Fibroblast of villous mesenchyme (primary cell): Measurements from ENCODE around the gene RPS10. TPM values are rescaled to one million over a fixed set of nuclear protein-coding genes. Genes with fewer than 3 reads are reported as not detected.
"Not testable (repeated sequence)": the region's sequence is repeated elsewhere in the genome, so short reads cannot be mapped to it uniquely, and the experiment has no call there.

Source experiments
- DNase-seq: peaks from one replicate; pipeline ENCODE4 v3.0.0-alpha.2; 2010; ENCODE audit warnings: low read depth
- H3K4me3 ChIP-seq: 2 replicates; pipeline ENCODE4 v1.5.1; 2011; ENCODE audit warnings: low read depth, mild to moderate bottlenecking, low read length
- total RNA-seq: library from RNA; depleted of rRNA; stranded (reverse); fragments of >200 nt; gene quantifications from 2 replicates; pipeline ENCODE4 v1.2.3, GENCODE V29; 2012
- TF ChIP-seq, protein P1 (sequence below): IDR thresholded peaks from 2 replicates; pipeline ENCODE4 v1.5.1; 2012; ENCODE audit warnings: low read depth, mild to moderate bottlenecking, low read length; ENCODE audit not compliant: insufficient read depth

RPS10 gene
- total RNA-seq, 1 donor = 1,946 TPM

- peak; percentile 95 for DNase-seq
Observed at GRCh38 chr6:34383161-34383631, 42.7 kb downstream of the RPS10 start.

GRCh38 chr6:34381081-34381480 lies 44.8 kb downstream of the RPS10 start:
- H3K4me3 ChIP-seq = no peak overlapping the region
- TF ChIP-seq, protein P1, sequence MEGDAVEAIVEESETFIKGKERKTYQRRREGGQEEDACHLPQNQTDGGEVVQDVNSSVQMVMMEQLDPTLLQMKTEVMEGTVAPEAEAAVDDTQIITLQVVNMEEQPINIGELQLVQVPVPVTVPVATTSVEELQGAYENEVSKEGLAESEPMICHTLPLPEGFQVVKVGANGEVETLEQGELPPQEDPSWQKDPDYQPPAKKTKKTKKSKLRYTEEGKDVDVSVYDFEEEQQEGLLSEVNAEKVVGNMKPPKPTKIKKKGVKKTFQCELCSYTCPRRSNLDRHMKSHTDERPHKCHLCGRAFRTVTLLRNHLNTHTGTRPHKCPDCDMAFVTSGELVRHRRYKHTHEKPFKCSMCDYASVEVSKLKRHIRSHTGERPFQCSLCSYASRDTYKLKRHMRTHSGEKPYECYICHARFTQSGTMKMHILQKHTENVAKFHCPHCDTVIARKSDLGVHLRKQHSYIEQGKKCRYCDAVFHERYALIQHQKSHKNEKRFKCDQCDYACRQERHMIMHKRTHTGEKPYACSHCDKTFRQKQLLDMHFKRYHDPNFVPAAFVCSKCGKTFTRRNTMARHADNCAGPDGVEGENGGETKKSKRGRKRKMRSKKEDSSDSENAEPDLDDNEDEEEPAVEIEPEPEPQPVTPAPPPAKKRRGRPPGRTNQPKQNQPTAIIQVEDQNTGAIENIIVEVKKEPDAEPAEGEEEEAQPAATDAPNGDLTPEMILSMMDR = no peak
- peak; percentile 36 for DNase-seq

More at GRCh38 chr6:34383161-34383631, 42.7 kb downstream of the RPS10 start:
- no peak overlapping the region for H3K4me3 ChIP-seq
- TF ChIP-seq, protein P1 = no peak

DNA sequence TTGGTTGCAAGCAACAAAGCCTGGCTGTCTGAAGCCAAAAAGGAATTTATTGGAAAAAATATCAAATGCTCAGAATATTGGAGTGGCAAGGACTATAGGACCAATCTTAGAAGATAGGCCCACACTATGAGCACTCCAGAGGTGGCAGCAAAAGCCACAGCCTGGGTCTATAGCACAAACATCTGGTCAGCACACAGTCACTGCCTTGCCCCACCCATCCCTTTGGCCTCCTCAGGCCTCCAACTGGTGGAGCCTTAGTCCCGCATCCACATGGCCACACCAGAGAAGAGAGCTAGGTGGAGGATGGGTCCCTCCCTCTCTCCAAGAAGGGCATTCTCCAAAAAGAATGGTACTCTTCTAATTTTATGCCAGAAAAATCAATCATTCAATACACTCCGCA lies 47.4 kb downstream of the RPS10 start:
- DNase-seq = no peak

GRCh38 chr6:34377984-34378383 lies 47.9 kb downstream of the RPS10 start:
- no peak overlapping the region for H3K4me3 ChIP-seq
- TF ChIP-seq, protein P1 = no peak
- no peak for DNase-seq

More for the DNA sequence above, 47.4 kb downstream of the RPS10 start:
- no peak overlapping the region for H3K4me3 ChIP-seq
- TF ChIP-seq, protein P1 = no peak

- not testable (repeated sequence) for DNase-seq, H3K4me3 ChIP-seq
Observed at GRCh38 chr6:34377571-34377970, 48.3 kb downstream of the RPS10 start.

DNA sequence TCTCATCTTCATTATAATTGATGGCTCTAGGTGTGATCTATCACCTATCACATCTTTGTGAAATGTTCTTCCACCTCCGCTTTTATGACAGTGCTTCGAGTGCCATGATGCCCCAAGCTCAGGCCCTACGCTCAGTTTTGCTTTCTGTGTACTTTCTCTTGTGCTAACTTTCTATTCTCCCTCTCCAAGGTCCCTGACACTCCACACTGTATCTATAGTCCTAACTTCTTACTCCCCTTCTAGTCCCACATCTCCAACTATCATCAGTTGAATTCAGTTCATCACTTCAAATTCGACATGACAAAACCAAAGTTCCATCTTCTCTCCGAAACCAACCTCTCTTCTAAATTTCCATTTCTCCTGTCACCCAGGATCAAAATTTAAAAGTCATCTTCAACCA lies 50.0 kb downstream of the RPS10 start:
- no peak for DNase-seq
- TF ChIP-seq, protein P1 = no peak
- H3K4me3 ChIP-seq = no peak overlapping the region

DNA sequence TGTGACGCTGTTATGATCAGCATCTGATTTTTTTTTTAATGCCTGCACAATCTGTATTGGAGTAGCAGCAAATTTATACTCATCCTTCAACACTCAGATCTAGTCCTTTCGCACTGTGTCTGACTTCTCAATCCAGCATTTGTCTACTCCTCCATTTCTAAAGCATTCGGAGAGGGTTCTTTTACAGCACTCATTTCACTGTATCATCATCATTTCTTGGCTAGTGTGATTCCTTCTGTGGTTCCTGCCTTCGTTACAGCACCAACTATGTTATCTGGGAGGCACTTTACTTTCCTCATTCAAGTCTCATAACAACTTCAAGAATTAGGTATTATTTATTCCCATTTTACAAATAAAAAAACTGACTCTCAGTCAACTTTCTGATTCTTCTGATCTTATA lies 51.4 kb downstream of the RPS10 start:
- TF ChIP-seq, protein P1 = no peak
- H3K4me3 ChIP-seq = no peak overlapping the region
- no peak for DNase-seq

DNA sequence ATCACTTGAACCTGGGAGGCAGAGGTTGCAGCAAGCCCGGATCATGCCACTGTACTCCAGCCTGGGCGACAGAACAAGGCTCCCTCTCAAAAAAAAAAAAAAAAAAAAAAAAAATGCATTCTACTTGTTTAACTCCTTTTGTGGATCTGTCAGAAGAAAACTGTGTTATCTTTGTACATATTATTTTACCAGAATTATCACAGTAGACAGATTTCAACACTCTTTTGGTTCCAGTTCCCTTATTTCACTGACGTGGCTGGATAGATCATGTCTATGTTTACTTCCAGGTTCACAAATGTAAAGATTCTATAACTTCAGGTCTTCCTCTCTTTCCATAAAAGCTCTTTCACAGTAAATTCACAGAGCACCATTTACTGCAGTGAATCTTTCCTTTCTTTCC lies 51.8 kb downstream of the RPS10 start:
- H3K4me3 ChIP-seq = no peak overlapping the region
- TF ChIP-seq, protein P1 = no peak
- no peak for DNase-seq
